A673 (cell line): Measurements from ENCODE around the gene NCAPD2.
"Not testable (repeated sequence)": the region's sequence is repeated elsewhere in the genome, so short reads cannot be mapped to it uniquely, and the experiment has no call there.

Experiments used
- EZH2 ChIP-seq: fragments of 200-600 bp; sonication (generic); IDR thresholded peaks from 2 replicates; pipeline ENCODE4 v1.6.1; 2017; ENCODE audit warnings: borderline replicate concordance, low read depth, mild to moderate bottlenecking, mixed read lengths, antibody characterized with exemption, low read length; ENCODE audit not compliant: poor library complexity, severe bottlenecking
- TF ChIP-seq, protein P1 (sequence below): fragments of 300-800, 200-600 bp; sonication (generic); conservative IDR thresholded peaks from 2 replicates; pipeline ENCODE4 v1.5.1; 2017; ENCODE audit warnings: low read depth, mild to moderate bottlenecking, antibody characterized with exemption, low read length, moderate library complexity, mixed read lengths

DNA sequence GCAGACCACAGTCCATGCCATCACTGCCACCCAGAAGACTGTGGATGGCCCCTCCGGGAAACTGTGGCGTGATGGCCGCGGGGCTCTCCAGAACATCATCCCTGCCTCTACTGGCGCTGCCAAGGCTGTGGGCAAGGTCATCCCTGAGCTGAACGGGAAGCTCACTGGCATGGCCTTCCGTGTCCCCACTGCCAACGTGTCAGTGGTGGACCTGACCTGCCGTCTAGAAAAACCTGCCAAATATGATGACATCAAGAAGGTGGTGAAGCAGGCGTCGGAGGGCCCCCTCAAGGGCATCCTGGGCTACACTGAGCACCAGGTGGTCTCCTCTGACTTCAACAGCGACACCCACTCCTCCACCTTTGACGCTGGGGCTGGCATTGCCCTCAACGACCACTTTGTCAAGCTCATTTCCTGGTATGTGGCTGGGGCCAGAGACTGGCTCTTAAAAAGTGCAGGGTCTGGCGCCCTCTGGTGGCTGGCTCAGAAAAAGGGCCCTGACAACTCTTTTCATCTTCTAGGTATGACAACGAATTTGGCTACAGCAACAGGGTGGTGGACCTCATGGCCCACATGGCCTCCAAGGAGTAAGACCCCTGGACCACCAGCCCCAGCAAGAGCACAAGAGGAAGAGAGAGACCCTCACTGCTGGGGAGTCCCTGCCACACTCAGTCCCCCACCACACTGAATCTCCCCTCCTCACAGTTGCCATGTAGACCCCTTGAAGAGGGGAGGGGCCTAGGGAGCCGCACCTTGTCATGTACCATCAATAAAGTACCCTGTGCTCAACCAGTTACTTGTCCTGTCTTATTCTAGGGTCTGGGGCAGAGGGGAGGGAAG is 43.9 kb downstream of the NCAPD2 start:
- TF ChIP-seq, protein P1, sequence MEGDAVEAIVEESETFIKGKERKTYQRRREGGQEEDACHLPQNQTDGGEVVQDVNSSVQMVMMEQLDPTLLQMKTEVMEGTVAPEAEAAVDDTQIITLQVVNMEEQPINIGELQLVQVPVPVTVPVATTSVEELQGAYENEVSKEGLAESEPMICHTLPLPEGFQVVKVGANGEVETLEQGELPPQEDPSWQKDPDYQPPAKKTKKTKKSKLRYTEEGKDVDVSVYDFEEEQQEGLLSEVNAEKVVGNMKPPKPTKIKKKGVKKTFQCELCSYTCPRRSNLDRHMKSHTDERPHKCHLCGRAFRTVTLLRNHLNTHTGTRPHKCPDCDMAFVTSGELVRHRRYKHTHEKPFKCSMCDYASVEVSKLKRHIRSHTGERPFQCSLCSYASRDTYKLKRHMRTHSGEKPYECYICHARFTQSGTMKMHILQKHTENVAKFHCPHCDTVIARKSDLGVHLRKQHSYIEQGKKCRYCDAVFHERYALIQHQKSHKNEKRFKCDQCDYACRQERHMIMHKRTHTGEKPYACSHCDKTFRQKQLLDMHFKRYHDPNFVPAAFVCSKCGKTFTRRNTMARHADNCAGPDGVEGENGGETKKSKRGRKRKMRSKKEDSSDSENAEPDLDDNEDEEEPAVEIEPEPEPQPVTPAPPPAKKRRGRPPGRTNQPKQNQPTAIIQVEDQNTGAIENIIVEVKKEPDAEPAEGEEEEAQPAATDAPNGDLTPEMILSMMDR, result peak; percentile 79
- TF ChIP-seq EZH2, result not testable (repeated sequence)
